GM12875 (cell line): ENCODE data around the gene CTRL.

Experiments
- H3K4me3 ChIP-seq: one replicate; pipeline ENCODE4 v1.5.1; 2011; ENCODE audit warnings: low read depth, low read length, control low read depth
- TF ChIP-seq, protein P1 (sequence below): IDR thresholded peaks from 2 replicates; pipeline ENCODE4 v1.5.1; 2011; ENCODE audit warnings: low read depth, mild to moderate bottlenecking, control low read depth, inconsistent platforms, low read length, moderate library complexity, borderline replicate concordance; ENCODE audit not compliant: insufficient read depth

Gene CTRL

DNA sequence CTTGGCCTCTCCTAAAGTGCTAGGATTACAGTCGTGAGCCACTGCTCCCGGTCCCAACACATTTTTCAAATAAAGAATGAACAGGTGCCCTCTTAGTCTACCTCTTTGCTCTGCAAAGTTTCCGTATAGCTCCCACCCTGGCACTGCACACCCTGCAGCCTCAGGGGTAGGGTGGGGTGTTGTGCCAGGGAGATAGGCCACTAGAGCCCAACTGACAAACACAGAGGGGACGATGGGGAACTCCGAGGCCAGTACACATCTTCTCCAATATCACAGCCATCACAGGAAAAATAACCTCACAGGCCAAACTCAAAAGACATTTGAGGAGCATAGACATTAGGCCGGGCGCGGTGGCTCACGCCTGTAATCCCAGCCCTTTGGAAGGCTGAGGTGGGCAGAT lies 39.4 kb upstream of the CTRL start:
- no peak overlapping the region for H3K4me3 ChIP-seq
- TF ChIP-seq, protein P1, sequence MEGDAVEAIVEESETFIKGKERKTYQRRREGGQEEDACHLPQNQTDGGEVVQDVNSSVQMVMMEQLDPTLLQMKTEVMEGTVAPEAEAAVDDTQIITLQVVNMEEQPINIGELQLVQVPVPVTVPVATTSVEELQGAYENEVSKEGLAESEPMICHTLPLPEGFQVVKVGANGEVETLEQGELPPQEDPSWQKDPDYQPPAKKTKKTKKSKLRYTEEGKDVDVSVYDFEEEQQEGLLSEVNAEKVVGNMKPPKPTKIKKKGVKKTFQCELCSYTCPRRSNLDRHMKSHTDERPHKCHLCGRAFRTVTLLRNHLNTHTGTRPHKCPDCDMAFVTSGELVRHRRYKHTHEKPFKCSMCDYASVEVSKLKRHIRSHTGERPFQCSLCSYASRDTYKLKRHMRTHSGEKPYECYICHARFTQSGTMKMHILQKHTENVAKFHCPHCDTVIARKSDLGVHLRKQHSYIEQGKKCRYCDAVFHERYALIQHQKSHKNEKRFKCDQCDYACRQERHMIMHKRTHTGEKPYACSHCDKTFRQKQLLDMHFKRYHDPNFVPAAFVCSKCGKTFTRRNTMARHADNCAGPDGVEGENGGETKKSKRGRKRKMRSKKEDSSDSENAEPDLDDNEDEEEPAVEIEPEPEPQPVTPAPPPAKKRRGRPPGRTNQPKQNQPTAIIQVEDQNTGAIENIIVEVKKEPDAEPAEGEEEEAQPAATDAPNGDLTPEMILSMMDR, result no peak

DNA sequence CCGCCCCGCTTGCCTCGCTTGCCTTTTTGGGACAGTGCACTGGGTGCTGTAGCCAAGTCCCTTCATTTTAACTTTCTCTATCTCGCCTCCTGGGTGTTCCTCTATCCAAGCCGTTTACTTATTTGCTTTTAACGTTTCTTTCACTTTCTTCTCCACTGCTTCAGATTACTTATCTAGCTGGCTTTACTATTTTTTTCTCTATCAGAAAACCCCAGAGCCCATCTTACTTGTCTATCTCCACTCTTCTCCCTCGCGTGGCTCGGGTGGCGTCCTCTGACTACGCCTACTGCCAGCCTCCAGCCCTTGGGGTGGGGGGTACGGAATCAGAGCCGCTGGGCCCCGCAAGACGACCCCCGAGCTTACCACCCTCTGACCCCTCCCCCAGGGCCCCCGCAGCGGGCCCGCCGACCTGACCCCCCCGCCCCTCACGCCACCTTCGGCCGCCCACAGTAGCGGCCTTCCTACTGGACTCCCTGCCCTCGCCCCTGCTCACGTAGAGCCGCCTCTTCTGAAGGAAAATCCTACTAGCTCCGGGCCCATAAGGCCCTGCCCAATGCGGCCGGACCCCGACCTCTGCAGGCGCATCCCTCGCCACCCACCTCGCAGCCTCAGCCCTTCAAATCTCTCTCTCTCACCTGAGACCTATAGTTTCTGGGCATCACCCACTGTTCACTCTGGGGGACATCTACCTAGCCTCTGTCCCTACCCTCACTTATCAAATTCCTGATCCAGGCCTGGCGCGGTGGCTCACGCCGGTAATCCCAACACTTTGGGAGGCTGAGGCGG lies 37.8 kb upstream of the CTRL start:
- peak overlapping the region; percentile 88 for H3K4me3 ChIP-seq
- TF ChIP-seq, protein P1, result no peak

DNA sequence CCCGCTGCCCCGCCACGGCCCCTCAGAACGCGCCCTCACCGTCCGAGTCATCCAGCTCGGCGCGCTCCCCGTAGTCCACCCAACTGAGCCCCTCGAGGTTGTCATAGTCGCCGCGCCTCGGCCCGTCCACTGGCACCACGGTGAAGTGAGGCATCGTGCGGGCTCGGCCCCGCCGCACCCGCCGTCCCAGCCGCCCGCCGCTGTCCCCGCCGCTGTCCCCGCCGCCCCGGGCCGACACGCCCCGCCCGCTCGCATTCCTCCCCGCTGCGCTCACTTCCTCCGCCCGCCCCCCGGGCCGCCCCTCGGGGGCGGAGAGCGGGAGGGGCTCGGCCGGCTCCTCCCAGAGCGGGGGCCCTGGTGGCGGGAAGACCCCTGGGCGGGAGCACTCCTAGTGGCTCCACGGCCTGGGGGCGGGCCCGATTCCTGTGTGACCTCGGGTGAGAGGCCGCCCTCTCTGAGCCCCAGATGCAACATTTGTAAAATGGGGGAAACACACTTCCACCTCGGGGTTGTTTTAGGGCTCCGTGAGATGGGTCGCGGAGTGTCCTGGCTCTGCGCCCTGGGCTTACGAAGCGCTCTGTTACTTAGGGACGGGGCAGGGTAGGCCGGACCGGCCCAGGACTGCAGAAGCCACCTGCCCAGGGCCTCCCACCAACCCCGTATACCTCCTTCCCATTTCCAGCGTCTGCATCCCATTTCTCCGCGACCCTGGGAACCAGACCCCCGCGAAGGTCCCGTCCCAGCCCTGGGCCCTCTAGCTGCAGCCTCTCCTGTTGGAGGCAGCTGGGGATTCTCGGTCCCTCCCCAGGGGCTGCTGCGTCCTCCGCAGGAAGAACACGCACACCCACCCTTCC lies 37.0 kb upstream of the CTRL start, which contains the start of gene SLC12A4:
Gene SLC12A4, minus strand, starts transcription at position 238 of the 854 bp plus-strand sequence. Its CDS starts 84 bp downstream, at position 154.
- H3K4me3 ChIP-seq, result peak within 1 kb of the TSS; percentile 88
- TF ChIP-seq, protein P1, result no peak

DNA sequence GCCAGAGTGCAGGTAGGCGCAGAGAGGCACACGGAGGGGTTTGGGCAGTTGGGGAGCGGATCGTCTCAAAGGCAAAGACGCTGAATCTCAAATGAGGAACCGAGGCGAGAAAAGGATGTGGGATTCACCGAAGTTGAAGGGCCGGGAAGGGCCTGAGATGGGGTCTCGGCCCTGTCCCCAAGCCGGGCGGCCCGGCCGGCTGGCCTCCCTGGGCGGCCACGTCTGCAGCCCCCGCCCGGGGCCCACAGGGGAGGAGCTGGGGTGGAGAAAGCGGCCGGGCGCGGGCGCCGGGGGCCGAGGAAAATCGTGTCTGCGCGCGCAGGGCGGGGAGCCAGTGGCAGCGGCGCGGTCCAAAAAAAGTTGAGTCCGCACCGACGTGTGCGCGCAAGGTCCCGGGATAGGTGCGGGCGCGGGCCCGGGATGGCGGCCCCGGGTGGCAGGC lies 36.3 kb upstream of the CTRL start:
- H3K4me3 ChIP-seq, result peak overlapping the region; percentile 88
- TF ChIP-seq, protein P1, result no peak

DNA sequence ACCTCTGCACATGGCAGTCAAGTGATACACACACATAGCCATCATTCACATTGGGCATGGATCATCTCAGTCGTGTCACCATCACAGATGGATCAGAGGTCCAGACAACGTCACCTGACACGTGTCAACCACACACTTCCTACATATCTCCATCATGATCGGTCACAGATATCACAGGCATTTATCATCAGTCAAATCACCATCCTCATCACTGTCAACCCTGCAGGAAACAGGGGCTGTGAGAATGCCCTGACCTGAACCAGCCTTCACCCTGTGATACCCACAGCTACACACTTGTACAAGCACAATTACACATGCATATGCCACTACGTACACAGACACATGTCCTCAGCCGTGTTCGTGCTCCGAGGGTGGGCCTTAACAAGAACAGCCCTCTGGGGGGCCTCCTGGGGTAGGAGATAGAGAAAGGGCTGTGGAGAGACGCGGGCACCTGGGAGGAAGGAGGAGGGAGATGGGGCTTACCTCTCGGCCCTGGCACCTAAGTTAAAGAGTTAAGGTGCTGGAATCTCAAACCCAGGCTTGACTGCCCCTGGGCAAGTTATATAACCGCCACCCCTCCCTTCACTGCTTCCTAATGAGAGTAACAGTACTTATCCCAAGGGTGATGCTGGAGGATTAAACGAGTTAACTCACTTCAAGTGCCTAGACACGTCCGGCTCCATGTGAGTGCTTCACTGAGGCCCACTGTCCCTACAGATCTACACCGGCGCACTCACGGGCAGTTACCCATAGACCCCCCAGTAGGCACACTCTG lies 35.7 kb upstream of the CTRL start:
- H3K4me3 ChIP-seq, result peak overlapping the region; percentile 88
- TF ChIP-seq, protein P1, result 0 out of 2 replicates have a peak, but pooled peaks have one; percentile 17

DNA sequence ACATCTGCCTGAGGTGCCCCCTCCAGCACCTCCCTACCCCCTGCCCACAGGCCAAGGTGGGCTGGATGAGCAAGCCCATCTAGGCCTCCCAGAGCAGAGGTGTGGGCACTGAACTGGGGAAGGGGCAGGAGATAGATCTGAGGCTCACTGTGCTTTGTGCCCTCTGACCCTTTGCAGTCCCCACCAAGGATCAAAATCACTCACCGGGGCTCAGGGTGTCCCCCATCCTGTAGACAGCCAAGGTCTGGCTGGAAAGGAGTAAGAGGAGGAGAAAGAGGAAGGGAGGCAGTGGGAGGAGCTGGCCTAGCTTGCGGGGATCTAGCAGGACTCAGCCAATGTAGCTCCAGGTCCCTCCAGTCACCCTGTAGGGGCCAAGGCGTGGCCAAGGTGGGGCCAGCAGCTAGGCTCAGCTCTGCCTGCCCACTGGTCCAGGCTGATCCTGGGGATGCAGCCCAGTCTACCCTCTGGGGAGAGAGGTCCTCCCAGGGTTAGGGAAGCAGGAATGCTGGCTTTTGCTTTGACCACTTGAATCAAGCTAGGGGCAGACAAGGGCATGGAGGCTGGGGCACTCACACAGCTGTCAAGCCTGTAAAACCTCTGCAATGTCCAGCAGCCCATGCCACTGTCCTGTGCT lies 35.0 kb upstream of the CTRL start:
- TF ChIP-seq, protein P1, result no peak
- H3K4me3 ChIP-seq, result peak overlapping the region; percentile 88
